WTC11 (cell line): ENCODE measurements around the gene MEGF6.

Experiments
- ARID4B ChIP-seq: sonication (generic); formaldehyde crosslinking; IDR thresholded peaks from 2 replicates; pipeline ENCODE4 v1.8.0; 2023; ENCODE audit warnings: missing genetic modification reagents, mild to moderate bottlenecking, borderline replicate concordance
- CTCF ChIP-seq: fragments of 200-600 bp; IDR thresholded peaks from 2 replicates; pipeline ENCODE4 v1.8.0; 2022; ENCODE audit warnings: antibody characterized with exemption
- ELF4 ChIP-seq: sonication (generic); formaldehyde crosslinking; IDR thresholded peaks from 2 replicates; pipeline ENCODE4 v1.8.1; 2022; ENCODE audit warnings: low read depth, mild to moderate bottlenecking, moderate library complexity, missing genetic modification reagents
- PRRX2 ChIP-seq: fragments of 250-450 bp; sonication (Bioruptor Pico); IDR thresholded peaks from 2 replicates; pipeline ENCODE4 v1.8.0; 2021; ENCODE audit warnings: mild to moderate bottlenecking
- TF ChIP-seq, protein P1 (sequence below): sonication (generic); formaldehyde crosslinking; IDR thresholded peaks from 2 replicates; pipeline ENCODE4 v1.8.1; 2023; ENCODE audit warnings: mild to moderate bottlenecking, missing genetic modification reagents, moderate library complexity

DNA sequence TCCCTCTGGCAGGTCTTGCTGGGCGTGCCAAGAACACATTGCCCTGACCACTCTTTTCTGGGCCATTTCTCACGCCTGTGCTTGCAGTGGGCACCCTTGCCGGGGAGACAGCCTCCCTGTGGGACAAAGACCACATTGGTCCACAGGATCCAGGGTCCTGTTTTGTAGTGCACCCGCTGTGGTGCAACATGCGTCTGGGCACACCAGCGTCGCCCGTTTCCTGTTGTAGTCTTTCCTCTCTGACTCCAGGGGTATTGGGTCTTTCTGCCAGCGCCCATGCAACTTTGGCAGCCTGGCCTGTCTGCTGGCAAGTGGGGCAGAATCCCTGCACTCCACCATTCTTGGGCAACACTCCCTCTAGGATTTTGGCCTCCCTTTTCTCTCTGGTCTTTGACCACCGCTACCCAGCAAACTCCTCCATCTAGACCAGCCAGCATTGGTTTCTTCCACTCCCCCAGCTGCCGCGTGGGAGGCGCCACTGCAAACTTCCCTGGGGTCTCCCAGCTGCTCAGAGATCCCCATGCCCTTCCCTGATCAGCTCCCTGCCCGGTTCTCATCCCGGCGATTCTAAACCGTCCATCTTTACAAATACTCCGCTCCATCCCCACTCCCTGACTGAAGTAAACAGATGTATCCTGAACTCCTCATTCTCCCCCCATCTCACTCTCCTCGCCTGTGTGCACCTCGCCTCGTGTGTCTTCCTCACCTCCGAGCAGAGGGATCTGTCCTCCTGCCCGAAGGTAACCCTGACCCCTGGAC is 12.3 kb upstream of the MEGF6 start:
- TF ChIP-seq PRRX2 (CRISPR knock-in tag) (no peak), ARID4B (CRISPR knock-in tag) (no peak), CTCF (no peak), ELF4 (CRISPR knock-in tag) (no peak)
- TF ChIP-seq, protein P1, sequence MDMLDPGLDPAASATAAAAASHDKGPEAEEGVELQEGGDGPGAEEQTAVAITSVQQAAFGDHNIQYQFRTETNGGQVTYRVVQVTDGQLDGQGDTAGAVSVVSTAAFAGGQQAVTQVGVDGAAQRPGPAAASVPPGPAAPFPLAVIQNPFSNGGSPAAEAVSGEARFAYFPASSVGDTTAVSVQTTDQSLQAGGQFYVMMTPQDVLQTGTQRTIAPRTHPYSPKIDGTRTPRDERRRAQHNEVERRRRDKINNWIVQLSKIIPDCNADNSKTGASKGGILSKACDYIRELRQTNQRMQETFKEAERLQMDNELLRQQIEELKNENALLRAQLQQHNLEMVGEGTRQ (CRISPR knock-in tag), result no peak
